Endothelial cell of umbilical vein (primary cell): ENCODE results near the gene HTRA1. TPM values are rescaled to one million over a fixed set of nuclear protein-coding genes. Genes with fewer than 3 reads are reported as not detected.

ENCODE experiments used
- BruUV-seq: library from RNA; stranded (reverse); fragments of 400-500 nt; replicated peaks from 2 replicates; lab custom pipeline; 2021; lab: Mats Ljungman, UMichigan
- CTCF ChIA-PET: fragments of 300-600, 350-600 bp; sonication (Branson Sonifier 250); formaldehyde crosslinking; loops from one replicate; lab custom pipeline; 2021; ENCODE audit warnings: antibody characterized with exemption, inconsistent platforms; lab: Charles Lee
- POLR2A ChIA-PET: fragments of 300-600, 350-600 bp; sonication (Branson Sonifier 250); formaldehyde crosslinking; loops from one replicate; lab custom pipeline; 2021; ENCODE audit warnings: antibody characterized with exemption, inconsistent platforms; lab: Charles Lee
- DNase-seq: peaks from one replicate; pipeline ENCODE4 v3.0.0-alpha.2; 2011; ENCODE audit warnings: low read depth, low spot score
- FAIRE-seq: peaks from 2 replicates; lab custom pipeline; 2011; peaks lifted over from hg19 to GRCh38; lab: Jason Lieb, UNC
- H2AFZ ChIP-seq: 2 replicates; pipeline ENCODE4 v1.6.0; 2012; ENCODE audit warnings: low read depth, low read length, control low read depth, inconsistent platforms
- H3K27ac ChIP-seq: 2 replicates; pipeline ENCODE4 v1.5.1; 2011; ENCODE audit warnings: low read depth, mild to moderate bottlenecking, control low read depth, low read length, moderate library complexity; ENCODE audit not compliant: insufficient read depth
- H3K27me3 ChIP-seq, 2 experiments: 2 replicates each; pipeline versions ENCODE4 v1.6.0 to v1.6.1; 2011; ENCODE audit warnings: low read length in 2 of 2, mixed read lengths in 1 of 2; ENCODE audit not compliant: control insufficient read depth in 2 of 2, insufficient read depth in 2 of 2
- H3K36me3 ChIP-seq, 2 experiments: 2 replicates in 1 of 2; 3 replicates in 1 of 2; pipeline ENCODE4 v1.5.1; 2011; ENCODE audit warnings: low read length in 2 of 2, mild to moderate bottlenecking in 1 of 2, moderate library complexity in 1 of 2; ENCODE audit not compliant: control insufficient read depth in 2 of 2, insufficient read depth in 2 of 2; ENCODE audit errors: extremely low read depth in 1 of 2
- H3K4me1 ChIP-seq: 3 replicates; pipeline ENCODE4 v1.5.1; 2011; ENCODE audit warnings: mild to moderate bottlenecking, low read length; ENCODE audit not compliant: control insufficient read depth, insufficient read depth; ENCODE audit errors: extremely low read depth
- H3K4me2 ChIP-seq: 2 replicates; pipeline ENCODE4 v1.6.1; 2011; ENCODE audit warnings: low read length, control low read depth, mixed read lengths; ENCODE audit not compliant: insufficient read depth
- H3K4me3 ChIP-seq, 3 experiments: fragments of 200-600 bp in 1 of 3; sonication (generic), shearing (Covaris generic) in 1 of 3; replicated peaks in 1 of 3; 2 replicates each; pipeline ENCODE4 v1.5.1; 2011 to 2016; ENCODE audit warnings: control low read depth in 3 of 3, low read length in 3 of 3, mild to moderate bottlenecking in 2 of 3, inconsistent platforms in 1 of 3, low read depth in 1 of 3, moderate library complexity in 1 of 3; ENCODE audit not compliant: insufficient read depth in 1 of 3
- H3K79me2 ChIP-seq: 2 replicates; pipeline ENCODE4 v1.6.0; 2012; ENCODE audit warnings: low read length, inconsistent platforms; ENCODE audit not compliant: control insufficient read depth, insufficient read depth
- H3K9ac ChIP-seq: replicated peaks from 2 replicates; pipeline ENCODE3; 2011; ENCODE audit warnings: low read length, control low read depth; ENCODE audit not compliant: insufficient read depth; ENCODE audit errors: extremely low read depth
- H3K9me1 ChIP-seq: replicated peaks from 3 replicates; pipeline ENCODE4 v1.6.0; 2011; ENCODE audit warnings: mild to moderate bottlenecking, low read length; ENCODE audit not compliant: control insufficient read depth, insufficient read depth; ENCODE audit errors: extremely low read depth
- H3K9me3 ChIP-seq: replicated peaks from 2 replicates; pipeline ENCODE4 v1.5.1; 2012; ENCODE audit warnings: low read length, inconsistent platforms; ENCODE audit not compliant: control insufficient read depth, insufficient read depth
- H4K20me1 ChIP-seq: replicated peaks from 2 replicates; pipeline ENCODE3; 2011; ENCODE audit warnings: mild to moderate bottlenecking, low read length; ENCODE audit not compliant: control insufficient read depth, insufficient read depth; ENCODE audit errors: extremely low read depth
- EZH2 ChIP-seq: IDR thresholded peaks from 2 replicates; pipeline ENCODE4 v1.6.1; 2012; ENCODE audit warnings: borderline replicate concordance, low read depth, mild to moderate bottlenecking, moderate library complexity, low read length, inconsistent platforms; ENCODE audit not compliant: severe bottlenecking
- FOS ChIP-seq: IDR thresholded peaks from 2 replicates; pipeline ENCODE4 v1.6.1; 2011; ENCODE audit warnings: mild to moderate bottlenecking, low read length, moderate library complexity, borderline replicate concordance; ENCODE audit not compliant: insufficient read depth
- GATA2 ChIP-seq: IDR thresholded peaks from 2 replicates; pipeline ENCODE4 v1.7.0; 2011; ENCODE audit warnings: low read depth, mild to moderate bottlenecking, moderate library complexity, mixed read lengths, low read length; ENCODE audit not compliant: insufficient read length, insufficient read depth
- JUN ChIP-seq: IDR thresholded peaks from 2 replicates; pipeline ENCODE4 v1.6.1; 2011; ENCODE audit warnings: borderline replicate concordance, low read depth; ENCODE audit not compliant: insufficient read length, insufficient read depth
- MYC ChIP-seq: IDR thresholded peaks from one replicate; pipeline ENCODE4 v1.6.1; 2011; ENCODE audit warnings: mild to moderate bottlenecking, low read depth, low read length
- POLR2A ChIP-seq: IDR thresholded peaks from 2 replicates; pipeline ENCODE4 v1.6.1; 2012; ENCODE audit warnings: low read depth, mild to moderate bottlenecking, control low read depth, low read length
- POLR2AphosphoS5 ChIP-seq: IDR thresholded peaks from 2 replicates; pipeline ENCODE4 v1.6.1; 2012; ENCODE audit warnings: low read depth, mild to moderate bottlenecking, control low read depth, low read length, moderate library complexity; ENCODE audit not compliant: insufficient read depth
- dilution Hi-C: fragments of 300-500 bp; cut with MboI; formaldehyde crosslinking; loops from one replicate; pipeline ENCODE4 v1.15.0; 2019; ENCODE audit warnings: low sequenced_read_pairs; ENCODE audit not compliant: extremely low pct_ligation_motif_present
- intact Hi-C: fragments of 100-400 bp; cut with micrococcal nuclease; formaldehyde crosslinking; loops from one replicate; pipeline ENCODE4 v1.10.0; 2022
- polyA plus RNA-seq, 4 experiments: library from polyadenylated mRNA; depleted of rRNA in 3 of 4; stranded (reverse) in 3 of 4; unstranded in 1 of 4; fragments of >200 nt; gene quantifications; 2 replicates each; pipeline versions ENCODE4 v1.2.1 to v1.2.3, GENCODE V29; 2011 to 2012; ENCODE audit warnings: missing spikeins in 1 of 4
- total RNA-seq: library from RNA; stranded (reverse); gene quantifications from 2 replicates; pipeline ENCODE4 v1.2.3, GENCODE V29; 2021
- TF ChIP-seq, protein P1 (sequence below), 2 donors: IDR thresholded peaks; 1 replicate in 1 of 2; 2 replicates in 1 of 2; pipeline ENCODE4 v1.5.1; 2011; ENCODE audit warnings: low read length in 2 of 2, mild to moderate bottlenecking in 2 of 2, moderate library complexity in 2 of 2, control low read depth in 1 of 2, inconsistent platforms in 1 of 2, low read depth in 1 of 2; ENCODE audit not compliant: insufficient read depth in 1 of 2; ENCODE audit errors: extremely low read depth in 1 of 2
- TF ChIP-seq, protein P2 (sequence below): IDR thresholded peaks from 2 replicates; pipeline ENCODE4 v1.6.1; 2011; ENCODE audit not compliant: insufficient read depth, insufficient read length

Gene HTRA1
- total and polyA plus RNA-seq, 2 donors (not counting 3 experiments of a cell fraction or from before 2014, with no cell fraction given), result 192 to 270 TPM

DNA sequence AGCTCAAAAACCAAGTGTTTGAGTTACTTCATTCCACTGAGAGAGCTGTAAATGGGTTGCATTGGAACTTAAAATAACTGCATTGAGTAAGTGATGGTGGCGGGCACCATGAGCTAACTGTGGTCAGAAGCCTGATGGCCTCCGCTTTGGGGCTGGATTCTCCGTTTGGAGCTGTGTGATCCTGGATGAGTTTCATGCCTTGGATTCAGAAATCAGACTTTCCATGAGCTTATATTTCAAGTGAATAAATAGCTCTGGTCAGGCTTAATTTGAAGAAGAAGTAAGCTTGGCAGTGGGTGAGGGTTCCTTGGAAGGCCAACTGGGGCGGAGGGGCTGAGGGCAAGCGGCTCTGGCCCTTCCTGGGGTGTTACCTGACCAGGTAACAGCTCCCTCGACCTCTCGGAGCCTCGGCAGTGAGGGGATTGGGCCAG lies 5.6 kb downstream of the HTRA1 start:
- peaks cover 21% of the 10 kb centered on the region for H3K4me1 ChIP-seq
- TF ChIP-seq, protein P1, sequence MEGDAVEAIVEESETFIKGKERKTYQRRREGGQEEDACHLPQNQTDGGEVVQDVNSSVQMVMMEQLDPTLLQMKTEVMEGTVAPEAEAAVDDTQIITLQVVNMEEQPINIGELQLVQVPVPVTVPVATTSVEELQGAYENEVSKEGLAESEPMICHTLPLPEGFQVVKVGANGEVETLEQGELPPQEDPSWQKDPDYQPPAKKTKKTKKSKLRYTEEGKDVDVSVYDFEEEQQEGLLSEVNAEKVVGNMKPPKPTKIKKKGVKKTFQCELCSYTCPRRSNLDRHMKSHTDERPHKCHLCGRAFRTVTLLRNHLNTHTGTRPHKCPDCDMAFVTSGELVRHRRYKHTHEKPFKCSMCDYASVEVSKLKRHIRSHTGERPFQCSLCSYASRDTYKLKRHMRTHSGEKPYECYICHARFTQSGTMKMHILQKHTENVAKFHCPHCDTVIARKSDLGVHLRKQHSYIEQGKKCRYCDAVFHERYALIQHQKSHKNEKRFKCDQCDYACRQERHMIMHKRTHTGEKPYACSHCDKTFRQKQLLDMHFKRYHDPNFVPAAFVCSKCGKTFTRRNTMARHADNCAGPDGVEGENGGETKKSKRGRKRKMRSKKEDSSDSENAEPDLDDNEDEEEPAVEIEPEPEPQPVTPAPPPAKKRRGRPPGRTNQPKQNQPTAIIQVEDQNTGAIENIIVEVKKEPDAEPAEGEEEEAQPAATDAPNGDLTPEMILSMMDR (IDR thresholded peaks at IDR 0.05; ENCODE audit: extremely low read depth in 1 of 2, insufficient read depth in 1 of 2, low read depth in 1 of 2, low read length in 2 of 2), result no peak
- TF ChIP-seq EZH2, result no peak
- no peak for TF ChIP-seq POLR2AphosphoS5
- no peak for TF ChIP-seq POLR2A
- TF ChIP-seq, protein P2, sequence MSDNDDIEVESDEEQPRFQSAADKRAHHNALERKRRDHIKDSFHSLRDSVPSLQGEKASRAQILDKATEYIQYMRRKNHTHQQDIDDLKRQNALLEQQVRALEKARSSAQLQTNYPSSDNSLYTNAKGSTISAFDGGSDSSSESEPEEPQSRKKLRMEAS, result no peak
- no peak for TF ChIP-seq GATA2
- TF ChIP-seq JUN, result no peak
- no peak for TF ChIP-seq MYC
- TF ChIP-seq FOS, result no peak
- dilution Hi-C loops (no loop called here), intact Hi-C loops (loop anchor here (10.0 kb wide), 1 partner anchor 1948 kb away; the partner anchor contains the start of gene OAT)
- H3K36me3 ChIP-seq, result no peaks in the 10 kb centered on the region
- no peaks in the 10 kb centered on the region for H3K9me3 ChIP-seq
- H3K4me3 ChIP-seq, result no peak overlapping the region
- no peaks in the 10 kb centered on the region for H4K20me1 ChIP-seq
- no peaks in the 10 kb centered on the region for H3K27me3 ChIP-seq
- DNase-seq, result no peak
- ChIA-PET CTCF (interaction anchor here (0.9 to 1.9 kb wide), 5 partner anchors 12 to 168 kb away, joined by 3 to 12 read pairs (median 4); partner anchors contain the start of gene ARMS2), POLR2A (no interaction called here)
- FAIRE-seq, result peak; percentile 8
- BruUV-seq, result no TSS peak
- peaks cover 20% of the 10 kb centered on the region for H3K79me2 ChIP-seq
- H3K4me2 ChIP-seq, result no peak overlapping the region
- H2AFZ ChIP-seq, result no peak overlapping the region
- no peak overlapping the region for H3K27ac ChIP-seq
- H3K9me1 ChIP-seq, result no peaks in the 10 kb centered on the region
- no peak overlapping the region for H3K9ac ChIP-seq
